NB4 (cell line): ENCODE measurements around the gene COL8A1.

Experiments used
- MYC ChIP-seq: IDR thresholded peaks from 2 replicates; pipeline ENCODE4 v1.6.1; 2011; ENCODE audit warnings: low read depth, low read length
- POLR2A ChIP-seq: IDR thresholded peaks from 2 replicates; pipeline ENCODE4 v1.6.1; 2011; ENCODE audit warnings: mild to moderate bottlenecking; ENCODE audit not compliant: insufficient read length; ENCODE audit errors: extremely low read depth
- TF ChIP-seq, protein P1 (sequence below): IDR thresholded peaks from one replicate; pipeline ENCODE4 v1.5.1; 2012; ENCODE audit warnings: low read depth, low read length
- TF ChIP-seq, protein P2 (sequence below): IDR thresholded peaks from 2 replicates; pipeline ENCODE4 v1.6.1; 2011; ENCODE audit warnings: low read depth, low read length

DNA sequence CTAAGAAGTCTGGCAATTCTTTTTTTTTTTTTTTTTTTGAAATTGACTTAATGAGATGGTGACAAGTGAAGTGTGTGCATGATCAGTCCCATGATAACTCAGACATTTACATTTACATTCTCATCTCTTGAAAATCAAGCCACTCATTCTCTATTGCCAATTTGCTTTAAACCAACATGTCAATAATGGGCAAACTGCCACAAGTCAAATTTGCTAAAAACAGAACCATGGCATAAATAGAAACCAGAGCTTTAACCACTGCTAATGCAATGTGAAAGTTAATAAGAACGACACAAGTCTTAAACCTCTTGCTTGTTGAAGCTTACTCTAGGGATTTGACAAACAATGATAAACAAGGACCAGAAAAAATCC lies 12.0 kb upstream of the COL8A1 start:
- TF ChIP-seq, protein P1, sequence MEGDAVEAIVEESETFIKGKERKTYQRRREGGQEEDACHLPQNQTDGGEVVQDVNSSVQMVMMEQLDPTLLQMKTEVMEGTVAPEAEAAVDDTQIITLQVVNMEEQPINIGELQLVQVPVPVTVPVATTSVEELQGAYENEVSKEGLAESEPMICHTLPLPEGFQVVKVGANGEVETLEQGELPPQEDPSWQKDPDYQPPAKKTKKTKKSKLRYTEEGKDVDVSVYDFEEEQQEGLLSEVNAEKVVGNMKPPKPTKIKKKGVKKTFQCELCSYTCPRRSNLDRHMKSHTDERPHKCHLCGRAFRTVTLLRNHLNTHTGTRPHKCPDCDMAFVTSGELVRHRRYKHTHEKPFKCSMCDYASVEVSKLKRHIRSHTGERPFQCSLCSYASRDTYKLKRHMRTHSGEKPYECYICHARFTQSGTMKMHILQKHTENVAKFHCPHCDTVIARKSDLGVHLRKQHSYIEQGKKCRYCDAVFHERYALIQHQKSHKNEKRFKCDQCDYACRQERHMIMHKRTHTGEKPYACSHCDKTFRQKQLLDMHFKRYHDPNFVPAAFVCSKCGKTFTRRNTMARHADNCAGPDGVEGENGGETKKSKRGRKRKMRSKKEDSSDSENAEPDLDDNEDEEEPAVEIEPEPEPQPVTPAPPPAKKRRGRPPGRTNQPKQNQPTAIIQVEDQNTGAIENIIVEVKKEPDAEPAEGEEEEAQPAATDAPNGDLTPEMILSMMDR = no peak
- no peak for TF ChIP-seq POLR2A
- TF ChIP-seq, protein P2, sequence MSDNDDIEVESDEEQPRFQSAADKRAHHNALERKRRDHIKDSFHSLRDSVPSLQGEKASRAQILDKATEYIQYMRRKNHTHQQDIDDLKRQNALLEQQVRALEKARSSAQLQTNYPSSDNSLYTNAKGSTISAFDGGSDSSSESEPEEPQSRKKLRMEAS = no peak
- TF ChIP-seq MYC = no peak
